ENCODE results near the gene PHLDB1.
A peak's percentile ranks its signal among the peaks of the same experiment; 100 is the strongest.
"Not testable (repeated sequence)": the region's sequence is repeated elsewhere in the genome, so short reads cannot be mapped to it uniquely, and the experiment has no call there.

Gene PHLDB1

GRCh38 chr11:118574636-118575035 is 32.8 kb upstream of the PHLDB1 start:
- no peak for DNase-seq (ENCODE audit: low read depth, low spot score)
- TF ChIP-seq EZH2 (IDR thresholded peaks at IDR 0.05), result no peak
- no peak for TF ChIP-seq FOXP2 (optimal IDR thresholded peaks at IDR 0.05; ENCODE audit: control extremely low read depth, extremely low read length, insufficient read depth)
- TF ChIP-seq POLR2AphosphoS5 (IDR thresholded peaks at IDR 0.05; ENCODE audit: borderline replicate concordance, low read depth, low read length), result no peak
- H3K4me3 ChIP-seq, result no peak overlapping the region; the same call in 1 of the 2 replicates
- no peaks in the 10 kb centered on the region; the same call in 1 of the 2 replicates for H3K36me3 ChIP-seq (ENCODE audit: insufficient read depth, low read length)
- H3K27ac ChIP-seq, result no peak overlapping the region
- no peaks in the 10 kb centered on the region for H3K9me3 ChIP-seq (ENCODE audit: low read depth, low read length)
- no peak overlapping the region for H3K9ac ChIP-seq (ENCODE audit: insufficient read length)

GRCh38 chr11:118577995-118578394 is 29.4 kb upstream of the PHLDB1 start:
- not testable (repeated sequence) for DNase-seq (ENCODE audit: low read depth, low spot score); H3K4me3 ChIP-seq; H3K9ac ChIP-seq (ENCODE audit: insufficient read length); H3K9me3 ChIP-seq (ENCODE audit: low read depth, low read length); H3K27ac ChIP-seq
- H3K36me3 ChIP-seq (ENCODE audit: insufficient read depth, low read length), result peaks cover 16% of the 10 kb centered on the region

GRCh38 chr11:118581057-118581456 is 26.4 kb upstream of the PHLDB1 start:
- Histone ChIP-seq H3K4me3 (no peak overlapping the region), H3K36me3 (ENCODE audit: insufficient read depth, low read length) (peaks cover 44% of the 10 kb centered on the region), H3K27ac (no peak overlapping the region), H3K9me3 (ENCODE audit: low read depth, low read length) (no peaks in the 10 kb centered on the region), H3K9ac (ENCODE audit: insufficient read length) (no peak overlapping the region)
- no peak for TF ChIP-seq EZH2 (IDR thresholded peaks at IDR 0.05)
- TF ChIP-seq FOXP2 (optimal IDR thresholded peaks at IDR 0.05; ENCODE audit: control extremely low read depth, extremely low read length, insufficient read depth), result no peak
- no peak for TF ChIP-seq POLR2AphosphoS5 (IDR thresholded peaks at IDR 0.05; ENCODE audit: borderline replicate concordance, low read depth, low read length)
- DNase-seq (ENCODE audit: low read depth, low spot score), result no peak

GRCh38 chr11:118587952-118588351 is 19.5 kb upstream of the PHLDB1 start:
- H3K36me3 ChIP-seq (ENCODE audit: insufficient read depth, low read length), result peaks cover 87% of the 10 kb centered on the region
- no peak overlapping the region for H3K9ac ChIP-seq (ENCODE audit: insufficient read length)
- no peak for TF ChIP-seq POLR2AphosphoS5 (IDR thresholded peaks at IDR 0.05; ENCODE audit: borderline replicate concordance, low read depth, low read length)
- TF ChIP-seq EZH2 (IDR thresholded peaks at IDR 0.05), result no peak
- TF ChIP-seq FOXP2 (optimal IDR thresholded peaks at IDR 0.05; ENCODE audit: control extremely low read depth, extremely low read length, insufficient read depth), result no peak
- no peak overlapping the region for H3K27ac ChIP-seq
- no peak overlapping the region for H3K4me3 ChIP-seq
- DNase-seq (ENCODE audit: low read depth, low spot score), result no peak
- no peaks in the 10 kb centered on the region for H3K9me3 ChIP-seq (ENCODE audit: low read depth, low read length)

DNA sequence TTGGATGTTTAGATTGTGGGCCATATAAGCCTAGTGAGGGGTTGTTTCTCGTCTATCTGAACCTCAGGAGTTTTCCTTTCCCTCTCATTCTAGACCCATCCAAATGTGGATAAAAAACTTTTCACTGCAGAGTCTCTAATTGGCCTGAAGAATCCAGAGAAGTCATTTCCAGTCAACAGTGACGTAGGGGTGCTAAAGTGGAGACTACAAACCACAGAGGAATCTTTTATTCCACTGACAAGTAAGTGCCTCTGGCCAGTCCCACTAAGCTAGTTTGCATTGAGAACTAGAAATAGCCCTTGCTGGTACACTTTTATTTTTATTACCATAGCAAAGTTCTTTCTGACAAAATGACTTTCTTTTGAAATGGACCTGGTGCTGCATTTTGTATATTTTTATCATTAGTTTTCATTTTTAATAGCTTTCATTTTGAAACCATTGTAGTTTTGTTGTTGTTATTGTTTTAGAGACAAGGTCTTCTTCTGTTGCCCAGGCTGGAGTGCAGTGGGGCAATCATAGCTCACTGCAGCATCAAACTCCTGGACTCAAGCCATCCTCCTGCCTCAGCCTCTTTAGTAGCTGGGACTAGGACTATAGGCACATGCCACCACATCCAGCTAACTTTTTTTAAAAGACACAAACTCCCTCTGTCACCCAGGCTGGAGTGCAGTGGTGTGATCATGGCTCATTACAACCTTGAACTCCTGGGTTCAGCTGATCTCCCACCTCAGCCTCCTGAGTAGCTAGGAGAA is 14.6 kb upstream of the PHLDB1 start:
- H3K4me3 ChIP-seq, result no peak overlapping the region
- no peaks in the 10 kb centered on the region for H3K9me3 ChIP-seq (ENCODE audit: low read depth, low read length)
- H3K9ac ChIP-seq (ENCODE audit: insufficient read length), result no peak overlapping the region
- peaks cover 77% of the 10 kb centered on the region for H3K36me3 ChIP-seq (ENCODE audit: insufficient read depth, low read length)
- no peak overlapping the region for H3K27ac ChIP-seq
- no peak for TF ChIP-seq EZH2 (IDR thresholded peaks at IDR 0.05)
- no peak for TF ChIP-seq FOXP2 (optimal IDR thresholded peaks at IDR 0.05; ENCODE audit: control extremely low read depth, extremely low read length, insufficient read depth)
- no peak for TF ChIP-seq POLR2AphosphoS5 (IDR thresholded peaks at IDR 0.05; ENCODE audit: borderline replicate concordance, low read depth, low read length)
- no peak for DNase-seq (ENCODE audit: low read depth, low spot score)

- not testable (repeated sequence) for H3K4me3 ChIP-seq; H3K9ac ChIP-seq (ENCODE audit: insufficient read length); H3K9me3 ChIP-seq (ENCODE audit: low read depth, low read length); H3K27ac ChIP-seq; DNase-seq (ENCODE audit: low read depth, low spot score)
- peaks cover 71% of the 10 kb centered on the region for H3K36me3 ChIP-seq (ENCODE audit: insufficient read depth, low read length)
Observed at GRCh38 chr11:118594984-118595383, 12.4 kb upstream of the PHLDB1 start.

DNA sequence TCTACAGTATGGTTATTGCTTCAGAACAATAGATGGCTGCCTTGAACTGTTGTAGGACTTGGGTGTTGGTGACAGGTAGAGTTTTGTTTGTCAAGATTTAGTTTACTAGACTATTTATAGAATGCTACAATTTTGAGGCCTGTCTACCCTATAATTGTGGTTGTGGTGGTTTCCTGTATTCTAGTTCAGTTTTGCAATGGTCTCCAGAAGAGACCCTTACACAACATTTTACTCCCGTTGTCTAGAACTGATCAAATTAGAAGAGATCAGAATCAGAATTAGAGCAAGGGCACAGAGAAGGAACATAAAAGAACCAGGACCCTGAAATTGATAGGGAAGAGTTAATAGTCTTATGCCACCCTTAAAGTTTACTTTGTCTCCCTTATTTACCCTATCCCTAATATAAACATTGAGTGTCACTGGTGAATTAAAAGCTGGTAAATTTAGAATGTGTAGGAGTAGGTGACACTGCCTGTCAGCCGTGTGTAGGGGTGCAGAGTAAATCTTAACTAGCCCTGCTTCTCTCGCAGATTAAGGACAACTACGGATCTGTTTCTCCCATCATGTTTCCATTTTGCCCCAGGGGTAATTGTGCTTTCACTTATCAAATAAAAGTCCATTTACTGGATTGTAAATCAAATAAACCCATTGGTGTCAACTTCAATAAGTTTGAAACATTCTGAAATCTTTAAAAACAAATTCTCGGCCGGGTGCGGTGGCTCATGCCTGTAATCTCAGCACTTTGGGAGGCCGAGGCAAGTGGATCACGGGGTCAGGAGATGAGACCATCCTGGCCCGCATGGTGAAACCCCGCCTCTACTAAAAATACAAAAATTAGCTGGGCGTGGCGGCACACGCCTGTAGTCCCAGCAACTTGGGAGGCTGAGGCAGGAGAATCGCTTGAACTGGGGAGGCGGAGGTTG is 10.9 kb upstream of the PHLDB1 start:
- no peaks in the 10 kb centered on the region for H3K9me3 ChIP-seq (ENCODE audit: low read depth, low read length)
- H3K9ac ChIP-seq (ENCODE audit: insufficient read length), result no peak overlapping the region
- peaks cover 67% of the 10 kb centered on the region for H3K36me3 ChIP-seq (ENCODE audit: insufficient read depth, low read length)
- H3K27ac ChIP-seq, result 0 out of 2 replicates have a peak overlapping the region, but pooled peaks have one; percentile 55
- TF ChIP-seq FOXP2 (optimal IDR thresholded peaks at IDR 0.05; ENCODE audit: control extremely low read depth, extremely low read length, insufficient read depth), result no peak
- H3K4me3 ChIP-seq, result no peak overlapping the region
- no peak for DNase-seq (ENCODE audit: low read depth, low spot score)

DNA sequence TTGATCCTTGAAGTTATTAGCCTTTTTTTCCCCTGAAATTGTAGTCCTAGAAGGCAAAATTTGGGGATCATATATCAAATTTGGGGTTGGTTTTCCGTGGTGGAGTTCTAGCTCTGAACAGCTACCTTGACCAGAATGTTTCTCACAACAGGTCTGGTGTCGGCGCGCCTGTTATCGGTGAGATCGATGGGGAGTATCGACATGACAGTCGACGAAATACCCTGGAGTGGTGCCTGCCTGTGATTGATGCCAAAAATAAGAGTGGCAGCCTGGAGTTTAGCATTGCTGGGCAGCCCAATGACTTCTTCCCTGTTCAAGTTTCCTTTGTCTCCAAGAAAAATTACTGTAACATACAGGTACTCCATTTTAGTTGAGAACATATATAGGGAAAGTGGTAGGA is 9.9 kb upstream of the PHLDB1 start:
- Histone ChIP-seq H3K9me3 (ENCODE audit: low read depth, low read length) (no peaks in the 10 kb centered on the region), H3K9ac (ENCODE audit: insufficient read length) (no peak overlapping the region), H3K4me3 (no peak overlapping the region), H3K36me3 (ENCODE audit: insufficient read depth, low read length) (peaks cover 70% of the 10 kb centered on the region), H3K27ac (no peak overlapping the region)
- DNase-seq (ENCODE audit: low read depth, low spot score), result no peak
- TF ChIP-seq EZH2 (IDR thresholded peaks at IDR 0.05), result no peak
- no peak for TF ChIP-seq POLR2AphosphoS5 (IDR thresholded peaks at IDR 0.05; ENCODE audit: borderline replicate concordance, low read depth, low read length)
- TF ChIP-seq FOXP2 (optimal IDR thresholded peaks at IDR 0.05; ENCODE audit: control extremely low read depth, extremely low read length, insufficient read depth), result no peak
